Uterus (tissue), 2 donors: ENCODE data around the gene NCLN.

ENCODE experiments used
- CTCF ChIP-seq, 4 experiments: fragments of 200-600 bp in 2 of 4; fragments of 450-650 bp in 2 of 4; sonication (generic) in 2 of 4; IDR thresholded peaks; one replicate each; pipeline ENCODE4 v1.5.1; 2016 to 2019; ENCODE audit warnings: antibody characterized with exemption in 4 of 4, mild to moderate bottlenecking in 2 of 4, moderate library complexity in 1 of 4
- POLR2A ChIP-seq, 2 donors: fragments of 450-650 bp; IDR thresholded peaks; one replicate each; pipeline ENCODE4 v1.6.1; 2016; ENCODE audit warnings: antibody characterized with exemption in 2 of 2, mild to moderate bottlenecking in 1 of 2, moderate library complexity in 1 of 2

GRCh38 chr19:3136684-3137055 lies 49.1 kb upstream of the NCLN start:
- TF ChIP-seq CTCF (IDR thresholded peaks at IDR 0.05), result no peak
- no peak for TF ChIP-seq POLR2A (IDR thresholded peaks at IDR 0.05)
